T-helper 1 cell treated with Interleukin-12 subunit alpha and Interleukin-12 subunit beta and Interleukin-4 antibody, amounts not matched to agents 30 ng/mL and 1 ng/mL, for 36 hours (primary cell): ENCODE results near the gene TRPT1. TPM values are rescaled to one million over a fixed set of nuclear protein-coding genes. Genes with fewer than 3 reads are reported as not detected.

ENCODE experiments used
- intact Hi-C: fragments of 100-400 bp; cut with micrococcal nuclease; formaldehyde crosslinking; loops from one replicate; pipeline ENCODE4 v1.15.1; 2024
- total RNA-seq: library from RNA; stranded (reverse); gene quantifications from 2 replicates; pipeline ENCODE4 v1.2.3, GENCODE V29; 2022

The TRPT1 gene
- total RNA-seq, 1 donor from 2014 or later, result 28.2 TPM

GRCh38 chr11:64245797-64246620, 20.0 kb upstream of the TRPT1 start:
- intact Hi-C loops, result loop anchor here (1.0 to 2.0 kb wide), 5 partner anchors 16 to 97 kb away; partner anchors contain the start of genes DNAJC4, ESRRA and FERMT3

- intact Hi-C loops, result no loop called here
These were observed 19.4 kb upstream of the TRPT1 start for GRCh38 chr11:64245401-64245796.

GRCh38 chr11:64244966-64245365, 19.0 kb upstream of the TRPT1 start:
- intact Hi-C loops, result no loop called here

GRCh38 chr11:64244107-64244506, 18.1 kb upstream of the TRPT1 start:
- intact Hi-C loops, result no loop called here

GRCh38 chr11:64243236-64243854, 17.4 kb upstream of the TRPT1 start:
- intact Hi-C loops, result no loop called here

- intact Hi-C loops, result loop anchor here (1.0 to 2.0 kb wide), 8 partner anchors 11 to 99 kb away; partner anchors contain the start of genes CCDC88B, DNAJC4, ESRRA and GPR137
These were observed 15.7 kb upstream of the TRPT1 start for GRCh38 chr11:64241491-64242374.

GRCh38 chr11:64241241-64241490, 15.2 kb upstream of the TRPT1 start:
- intact Hi-C loops, result loop anchor here (1.0 to 2.0 kb wide), 8 partner anchors 11 to 100 kb away; partner anchors contain the start of genes CCDC88B, DNAJC4, ESRRA and GPR137

- intact Hi-C loops, result loop anchor here (1.0 to 2.0 kb wide), 9 partner anchors 10 to 100 kb away; partner anchors contain the start of genes CCDC88B, DNAJC4, ESRRA and GPR137
These were observed 14.7 kb upstream of the TRPT1 start, which contains the start of gene FKBP2 for GRCh38 chr11:64240435-64241240. Gene FKBP2 (plus strand): TSS chr11:64241095. CDS start chr11:64242388, 1,293 bp downstream.

GRCh38 chr11:64239662-64240434, 13.9 kb upstream of the TRPT1 start:
- intact Hi-C loops, result loop anchor here (1.0 to 2.0 kb wide), 2 partner anchors 14 to 101 kb away; partner anchors contain the start of genes CCDC88B, NUDT22 and TRPT1

GRCh38 chr11:64238999-64239398, 13.0 kb upstream of the TRPT1 start:
- intact Hi-C loops, result no loop called here

GRCh38 chr11:64238076-64238475, 12.1 kb upstream of the TRPT1 start:
- intact Hi-C loops, result no loop called here

GRCh38 chr11:64237484-64237951, 11.5 kb upstream of the TRPT1 start:
- intact Hi-C loops, result no loop called here

- intact Hi-C loops, result no loop called here
These were observed 9.6 kb upstream of the TRPT1 start for GRCh38 chr11:64235437-64236161.

- intact Hi-C loops, result loop anchor here (5.0 kb wide), 1 partner anchor 553 kb away; the partner anchor contains the start of gene RTN3
These were observed 8.8 kb upstream of the TRPT1 start for GRCh38 chr11:64234647-64235379.

GRCh38 chr11:64233913-64234586, 8.1 kb upstream of the TRPT1 start, which contains the start of gene VEGFB:
Gene VEGFB (plus strand): TSS chr11:64234584. CDS start chr11:64234834, 250 bp downstream.
- intact Hi-C loops, result loop anchor here (5.0 kb wide), 1 partner anchor 552 kb away; the partner anchor contains the start of gene RTN3

- intact Hi-C loops, result loop anchor here (5.0 kb wide), 1 partner anchor 551 kb away; the partner anchor contains the start of gene RTN3
These were observed 7.0 kb upstream of the TRPT1 start for GRCh38 chr11:64232967-64233315.
